OCI-LY7 (cell line): ENCODE data around the gene ABCC1.

Experiments used
- CTCF ChIP-seq: fragments of 200-600 bp; sonication (generic); conservative IDR thresholded peaks from 2 replicates; pipeline ENCODE4 v1.5.1; 2014; ENCODE audit warnings: mild to moderate bottlenecking, antibody characterized with exemption, low read length, moderate library complexity, mixed read lengths
- EZH2phosphoT487 ChIP-seq: fragments of 200-600 bp; sonication (generic); IDR thresholded peaks from 2 replicates; pipeline ENCODE4 v1.6.1; 2018; ENCODE audit warnings: low read depth, borderline replicate concordance, mild to moderate bottlenecking, mixed run types, antibody characterized with exemption, low read length, moderate library complexity, mixed read lengths

GRCh38 chr16:15950161-15950854 is 892 bp downstream of the ABCC1 start:
- no peak for TF ChIP-seq EZH2phosphoT487
- no peak for TF ChIP-seq CTCF
